CD4-positive, alpha-beta memory T cell (primary cell): ENCODE data around the gene PAPSS2. TPM values are rescaled to one million over a fixed set of nuclear protein-coding genes. Genes with fewer than 3 reads are reported as not detected.
"Not testable (repeated sequence)": the region's sequence is repeated elsewhere in the genome, so short reads cannot be mapped to it uniquely, and the experiment has no call there.

ENCODE experiments used
- CTCF ChIA-PET: fragments of 350-600 bp; sonication (Branson Sonifier 250); formaldehyde crosslinking; loops from one replicate; lab custom pipeline; 2021; ENCODE audit warnings: inconsistent platforms; ENCODE audit not compliant: partially characterized antibody; lab: Charles Lee
- POLR2A ChIA-PET: fragments of 350-600 bp; sonication (Branson Sonifier 250); formaldehyde crosslinking; loops from one replicate; lab custom pipeline; 2021; ENCODE audit not compliant: partially characterized antibody; lab: Charles Lee
- DNase-seq, 5 donors: peaks; one replicate each; pipeline versions ENCODE4 v3.0.0 to v3.0.0-alpha.2; 2020 to 2022; ENCODE audit warnings: mixed read lengths in 1 of 5
- H3K27ac ChIP-seq: one replicate; pipeline ENCODE4 v1.7.0; 2013; ENCODE audit warnings: low read depth, low read length
- H3K27me3 ChIP-seq: 2 replicates; pipeline ENCODE4 v1.7.0; 2013; ENCODE audit warnings: mild to moderate bottlenecking, low read length, moderate library complexity; ENCODE audit not compliant: insufficient read depth
- H3K36me3 ChIP-seq: 2 replicates; pipeline ENCODE4 v1.7.0; 2013; ENCODE audit warnings: mild to moderate bottlenecking, low read length, moderate library complexity; ENCODE audit not compliant: insufficient read depth
- H3K4me1 ChIP-seq: 2 replicates; pipeline ENCODE4 v1.7.0; 2013; ENCODE audit warnings: mild to moderate bottlenecking, low read length, moderate library complexity; ENCODE audit not compliant: insufficient read depth
- H3K4me3 ChIP-seq, 2 donors: one replicate each; pipeline ENCODE4 v1.7.0; 2013; ENCODE audit warnings: low read length in 2 of 2, mild to moderate bottlenecking in 1 of 2
- H3K9me3 ChIP-seq, 2 donors: one replicate each; pipeline ENCODE4 v1.7.0; 2013; ENCODE audit warnings: low read length in 2 of 2, control low read depth in 1 of 2; ENCODE audit not compliant: control insufficient read depth in 1 of 2
- H3K27ac Mint-ChIP-seq, 7 donors: one replicate each; pipeline ENCODE4 v1.8.0; 2020 to 2021; ENCODE audit warnings: mixed read lengths in 7 of 7, mild to moderate bottlenecking in 6 of 7, inconsistent platforms in 3 of 7, moderate library complexity in 3 of 7
- H3K27me3 Mint-ChIP-seq, 2 donors: one replicate each; pipeline ENCODE4 v1.8.0; 2020 to 2021; ENCODE audit warnings: mixed read lengths in 2 of 2
- H3K36me3 Mint-ChIP-seq, 2 donors: one replicate each; pipeline ENCODE4 v1.8.0; 2020 to 2021; ENCODE audit warnings: mixed read lengths in 2 of 2, inconsistent platforms in 1 of 2, mild to moderate bottlenecking in 1 of 2
- H3K4me1 Mint-ChIP-seq, 4 donors: one replicate each; pipeline ENCODE4 v1.8.0; 2020 to 2021; ENCODE audit warnings: mixed read lengths in 4 of 4, mild to moderate bottlenecking in 1 of 4
- H3K4me3 Mint-ChIP-seq, 8 donors: one replicate each; pipeline ENCODE4 v1.8.0; 2020 to 2021; ENCODE audit warnings: mixed read lengths in 8 of 8, mild to moderate bottlenecking in 7 of 8, moderate library complexity in 6 of 8, inconsistent platforms in 3 of 8
- H3K9me3 Mint-ChIP-seq, 8 donors: one replicate each; pipeline ENCODE4 v1.8.0; 2020 to 2021; ENCODE audit warnings: mixed read lengths in 8 of 8, mild to moderate bottlenecking in 5 of 8, inconsistent platforms in 3 of 8, moderate library complexity in 1 of 8
- intact Hi-C: fragments of 100-400 bp; cut with micrococcal nuclease; formaldehyde crosslinking; loops from one replicate; pipeline ENCODE4 v1.15.1; 2023
- polyA plus RNA-seq, 2 donors: library from polyadenylated mRNA; unstranded; fragments of 300-500 nt; fragmentation: Illumina TruSeq; gene quantifications; one replicate each; pipeline ENCODE4 v1.2.3, GENCODE V29; 2021
- total RNA-seq, 2 experiments: library from RNA; stranded (reverse); gene quantifications; one replicate each; pipeline ENCODE4 v1.2.3, GENCODE V29; 2021

Gene PAPSS2
- total and polyA plus RNA-seq, 4 experiments from 2014 or later = 0.15 to 0.73 (median 0.31) TPM

DNA sequence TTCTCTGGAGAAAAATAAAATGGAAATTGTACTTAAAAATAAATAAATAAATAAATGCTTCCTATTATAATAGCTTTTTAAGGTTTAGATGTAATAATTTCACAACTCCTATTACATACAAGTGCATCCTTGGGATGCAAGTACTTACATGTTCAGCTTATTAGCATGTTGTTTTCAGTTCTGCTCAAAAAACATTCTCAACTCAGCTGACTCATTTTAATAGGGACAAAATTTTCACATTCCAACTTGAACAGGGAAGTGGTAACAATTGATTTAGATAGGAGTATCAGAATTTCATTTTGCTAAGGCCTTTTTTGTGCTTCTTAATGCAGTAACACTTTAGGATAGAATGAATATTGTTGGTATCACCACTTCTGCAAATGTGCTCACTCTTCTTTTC lies 16.7 kb upstream of the PAPSS2 start:
- Mint-ChIP-seq H3K4me1 (no peaks in the 10 kb centered on the region), H3K27ac (no peak overlapping the region), H3K9me3 (peaks cover 0 to 7% (median 0%) of the 10 kb centered on the region in 8 donors), H3K27me3 (no peaks in the 10 kb centered on the region), H3K36me3 (no peaks in the 10 kb centered on the region), H3K4me3 (no peak overlapping the region)
- no peak for DNase-seq
- ChIA-PET POLR2A (no interaction called here), CTCF (interaction anchor here (2.5 kb wide), 1 partner anchor 14 kb away, joined by 7 read pairs; no protein-coding TSS in a partner anchor)
- Histone ChIP-seq H3K27me3 (no peaks in the 10 kb centered on the region), H3K4me1 (no peaks in the 10 kb centered on the region), H3K36me3 (no peaks in the 10 kb centered on the region), H3K27ac (no peak overlapping the region), H3K4me3 (no peak overlapping the region), H3K9me3 (no peaks in the 10 kb centered on the region)
- intact Hi-C loops = no loop called here

DNA sequence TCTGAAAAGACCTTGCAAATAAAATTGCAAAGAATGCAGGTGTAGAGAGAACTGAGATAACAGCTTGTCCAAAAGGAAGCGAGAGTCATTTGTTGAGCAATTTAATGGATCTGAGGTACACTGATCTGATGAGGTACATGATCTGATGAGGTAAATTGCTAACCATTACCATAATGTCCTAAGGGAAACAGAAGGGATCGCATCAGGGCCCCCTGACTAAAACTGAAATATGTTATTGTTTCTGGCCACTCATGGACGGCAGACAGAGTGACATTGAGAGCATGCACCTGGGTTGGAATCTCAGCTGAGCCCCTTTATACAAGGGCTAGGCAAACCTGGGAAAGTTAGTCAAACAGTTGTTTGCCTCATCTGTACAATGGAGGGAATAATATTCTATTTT lies 15.8 kb upstream of the PAPSS2 start:
- H3K9me3 Mint-ChIP-seq = peaks cover 0 to 7% (median 0%) of the 10 kb centered on the region in 8 donors
- no peaks in the 10 kb centered on the region for H3K4me1 Mint-ChIP-seq
- intact Hi-C loops = no loop called here
- POLR2A ChIA-PET = no interaction called here
- H3K27ac ChIP-seq = no peak overlapping the region
- CTCF ChIA-PET = no interaction called here
- H3K4me3 ChIP-seq = no peak overlapping the region
- peaks cover 0 to 2% of the 10 kb centered on the region in 2 donors for H3K27me3 Mint-ChIP-seq
- no peaks in the 10 kb centered on the region for H3K4me1 ChIP-seq
- no peak for DNase-seq
- no peaks in the 10 kb centered on the region for H3K9me3 ChIP-seq
- no peaks in the 10 kb centered on the region for H3K36me3 Mint-ChIP-seq
- H3K27me3 ChIP-seq = no peaks in the 10 kb centered on the region
- no peaks in the 10 kb centered on the region for H3K36me3 ChIP-seq
- H3K27ac Mint-ChIP-seq = no peak overlapping the region
- H3K4me3 Mint-ChIP-seq = no peak overlapping the region

DNA sequence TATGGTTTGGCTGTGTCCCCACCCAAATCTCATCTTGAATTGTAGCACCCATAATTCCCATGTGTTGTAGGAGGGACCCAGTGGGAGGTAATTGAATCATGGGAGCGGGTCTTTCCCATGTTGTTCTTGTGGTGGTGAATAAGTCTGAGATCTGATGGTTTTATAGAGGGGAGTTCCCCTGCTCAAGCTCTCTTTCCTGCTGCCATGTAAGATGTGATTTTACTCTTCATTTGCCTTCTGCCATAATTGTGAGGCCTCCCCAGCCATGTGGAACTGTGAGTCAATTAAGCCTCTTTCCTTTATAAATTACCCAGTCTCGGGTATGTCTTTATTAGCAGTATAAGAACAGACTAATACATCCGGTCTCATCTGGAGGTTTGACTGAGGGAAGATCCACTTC lies 15.2 kb upstream of the PAPSS2 start:
- H3K4me1 Mint-ChIP-seq, H3K27me3 ChIP-seq, H3K9me3 Mint-ChIP-seq, DNase-seq, H3K9me3 ChIP-seq, intact Hi-C loops, H3K36me3 ChIP-seq, H3K4me1 ChIP-seq, H3K36me3 Mint-ChIP-seq, H3K27ac Mint-ChIP-seq, CTCF ChIA-PET, H3K4me3 Mint-ChIP-seq, H3K27ac ChIP-seq, H3K27me3 Mint-ChIP-seq, POLR2A ChIA-PET, H3K4me3 ChIP-seq: not testable (repeated sequence)

DNA sequence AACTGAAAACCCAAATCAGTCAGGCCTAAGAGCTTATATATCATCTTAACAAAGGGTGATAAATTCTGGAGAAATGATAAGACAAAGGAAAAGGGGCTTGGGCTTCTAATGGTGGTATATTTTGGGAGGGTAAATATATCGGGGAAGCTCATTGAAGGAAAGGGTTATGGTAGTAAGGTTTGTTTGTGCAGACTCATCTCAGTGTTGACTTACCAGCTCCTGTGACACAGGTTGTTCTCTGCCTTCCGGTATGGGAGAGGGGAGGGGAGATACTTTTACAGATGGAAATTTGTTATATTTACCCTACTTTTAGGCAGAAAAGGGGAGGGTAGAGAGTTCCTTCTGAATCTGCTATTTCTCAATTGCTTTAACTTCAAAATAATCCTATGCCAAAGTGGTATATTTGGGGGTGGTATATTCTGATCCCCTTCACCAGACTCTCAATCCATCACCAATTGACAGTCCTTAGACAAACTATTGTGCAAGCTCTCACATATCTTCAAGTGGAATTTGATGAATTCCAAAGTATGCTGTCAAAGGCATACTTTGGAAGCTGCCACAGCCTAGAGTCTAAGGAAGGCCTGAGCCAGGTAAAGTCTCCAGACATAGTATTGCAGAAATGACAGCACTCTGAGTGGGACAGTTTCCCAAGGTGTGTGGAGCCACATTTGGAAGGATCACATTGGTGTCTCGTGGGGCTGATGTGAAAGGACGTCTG lies 13.3 kb upstream of the PAPSS2 start:
- Histone ChIP-seq H3K4me1 (no peaks in the 10 kb centered on the region), H3K27me3 (no peaks in the 10 kb centered on the region), H3K4me3 (no peak overlapping the region), H3K36me3 (no peaks in the 10 kb centered on the region), H3K27ac (no peak overlapping the region), H3K9me3 (no peaks in the 10 kb centered on the region)
- CTCF ChIA-PET = no interaction called here
- Mint-ChIP-seq H3K36me3 (no peaks in the 10 kb centered on the region), H3K4me3 (no peak overlapping the region), H3K9me3 (peaks cover 0 to 7% (median 0%) of the 10 kb centered on the region in 8 donors), H3K4me1 (no peaks in the 10 kb centered on the region), H3K27me3 (peaks cover 0 to 2% of the 10 kb centered on the region in 2 donors), H3K27ac (no peak overlapping the region)
- intact Hi-C loops = no loop called here
- DNase-seq = no peak
- POLR2A ChIA-PET = no interaction called here

DNA sequence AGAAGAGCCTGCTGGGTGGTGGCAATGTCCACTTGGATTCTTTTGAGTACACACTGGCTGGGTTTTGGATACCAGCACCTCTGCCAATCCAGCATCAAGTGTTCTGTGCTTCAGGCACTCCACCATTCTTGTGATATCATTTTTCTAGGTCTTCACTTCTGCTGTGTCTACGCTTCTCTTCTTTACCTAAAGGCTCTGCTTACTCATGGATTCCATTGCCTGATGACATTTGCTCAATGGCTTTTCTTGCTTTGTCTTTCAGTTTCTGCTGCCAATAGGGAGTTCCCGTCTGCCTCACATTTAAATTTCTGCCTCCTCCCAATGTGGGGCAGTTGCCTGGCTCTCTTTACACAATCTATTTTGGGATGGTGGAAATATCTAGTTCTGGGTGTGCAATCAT lies 12.7 kb upstream of the PAPSS2 start:
- peaks cover 0 to 2% of the 10 kb centered on the region in 2 donors for H3K27me3 Mint-ChIP-seq
- intact Hi-C loops = no loop called here

DNA sequence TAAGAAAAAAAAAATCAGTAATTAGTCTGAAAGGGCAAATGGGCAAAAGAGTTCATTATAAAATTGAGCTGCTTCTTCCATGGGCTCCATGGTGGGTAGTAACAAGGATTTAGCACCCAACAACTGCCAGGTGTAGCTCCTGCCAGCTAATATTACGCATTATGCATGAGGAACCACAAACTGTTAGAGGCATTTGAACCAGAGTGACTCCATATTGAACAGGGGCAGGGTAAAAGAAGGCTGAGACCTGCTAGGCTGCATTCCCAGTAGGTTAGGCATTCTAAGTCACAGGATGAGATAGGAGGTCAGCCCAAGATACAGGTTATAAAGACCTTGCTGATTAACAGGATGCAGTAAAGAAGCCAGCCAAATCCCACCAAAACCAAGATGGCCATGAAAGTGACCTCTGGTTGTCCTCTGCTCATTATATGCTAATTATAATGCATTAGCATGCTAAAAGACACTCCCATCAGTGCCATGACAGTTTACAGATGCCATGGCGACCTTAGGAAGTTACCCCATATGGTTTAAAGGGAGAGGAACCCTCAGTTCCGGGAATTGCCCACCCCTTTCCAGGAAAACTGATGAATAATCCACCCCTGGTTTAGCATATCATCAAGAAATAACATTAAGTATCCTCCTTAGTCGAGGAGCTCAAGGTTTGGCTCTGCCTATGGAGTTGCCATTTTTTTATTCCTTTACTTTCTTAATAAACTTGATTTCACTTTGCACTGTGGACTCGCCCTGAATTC lies 8.7 kb upstream of the PAPSS2 start:
- H3K36me3 Mint-ChIP-seq = no peaks in the 10 kb centered on the region
- peaks cover 5 to 6% of the 10 kb centered on the region in 2 donors for H3K27me3 Mint-ChIP-seq
- H3K4me1 Mint-ChIP-seq = peaks cover 0 to under 1% (median 0%) of the 10 kb centered on the region in 4 donors
- H3K9me3 Mint-ChIP-seq = peaks cover 0 to 7% (median 0%) of the 10 kb centered on the region in 8 donors
- ChIA-PET POLR2A (no interaction called here), CTCF (interaction anchor here (0.8 kb wide), 1 partner anchor 10 kb away, joined by 3 read pairs; no protein-coding TSS in a partner anchor)
- no peaks in the 10 kb centered on the region for H3K9me3 ChIP-seq
- H3K27ac ChIP-seq = no peak overlapping the region
- no peaks in the 10 kb centered on the region for H3K4me1 ChIP-seq
- intact Hi-C loops = no loop called here
- H3K4me3 ChIP-seq = no peak overlapping the region
- no peaks in the 10 kb centered on the region for H3K27me3 ChIP-seq
- no peak overlapping the region for H3K27ac Mint-ChIP-seq
- DNase-seq = no peak
- H3K36me3 ChIP-seq = no peaks in the 10 kb centered on the region
- H3K4me3 Mint-ChIP-seq = no peak overlapping the region

More for the DNA sequence above, 12.7 kb upstream of the PAPSS2 start:
- CTCF ChIA-PET = no interaction called here
- no peak overlapping the region for H3K27ac Mint-ChIP-seq
- no peak for DNase-seq
- H3K36me3 Mint-ChIP-seq = no peaks in the 10 kb centered on the region
- no peak overlapping the region for H3K4me3 ChIP-seq
- H3K27ac ChIP-seq = no peak overlapping the region
- H3K4me3 Mint-ChIP-seq = no peak overlapping the region
- no peaks in the 10 kb centered on the region for H3K27me3 ChIP-seq
- H3K9me3 ChIP-seq = no peaks in the 10 kb centered on the region
- peaks cover 0 to 7% (median 0%) of the 10 kb centered on the region in 8 donors for H3K9me3 Mint-ChIP-seq
- no peaks in the 10 kb centered on the region for H3K4me1 Mint-ChIP-seq
- H3K36me3 ChIP-seq = no peaks in the 10 kb centered on the region
- H3K4me1 ChIP-seq = no peaks in the 10 kb centered on the region
- POLR2A ChIA-PET = no interaction called here

DNA sequence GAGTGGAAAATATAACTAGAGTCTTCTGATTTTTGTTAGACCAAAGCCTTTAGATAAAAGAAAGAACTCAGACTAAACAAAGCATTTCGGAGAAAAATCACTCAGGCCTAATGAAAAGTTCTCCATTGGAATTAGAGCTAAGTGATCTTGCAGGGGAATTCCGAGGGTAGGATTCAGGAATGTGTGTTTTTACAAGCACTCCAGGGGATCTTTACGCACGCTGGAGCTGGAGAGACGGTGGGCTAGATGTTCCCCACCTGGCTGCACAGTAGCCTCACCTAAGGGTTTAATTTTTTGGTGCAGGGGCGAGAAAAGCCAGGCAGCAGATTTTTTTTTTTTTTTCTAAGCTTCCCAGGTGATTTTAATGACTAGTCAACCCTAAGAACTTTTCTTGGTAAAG lies 7.9 kb upstream of the PAPSS2 start:
- H3K27ac Mint-ChIP-seq = no peak overlapping the region
- POLR2A ChIA-PET = no interaction called here
- intact Hi-C loops = no loop called here

More for the DNA sequence above, 7.9 kb upstream of the PAPSS2 start:
- Mint-ChIP-seq H3K9me3 (peaks cover 0 to 4% (median 0%) of the 10 kb centered on the region in 8 donors), H3K4me3 (no peak overlapping the region), H3K36me3 (no peaks in the 10 kb centered on the region), H3K27me3 (peaks cover 8 to 10% of the 10 kb centered on the region in 2 donors), H3K4me1 (peaks cover 0 to 5% (median under 1%) of the 10 kb centered on the region in 4 donors)
- Histone ChIP-seq H3K4me3 (no peak overlapping the region), H3K36me3 (no peaks in the 10 kb centered on the region), H3K9me3 (no peaks in the 10 kb centered on the region), H3K27me3 (no peaks in the 10 kb centered on the region), H3K4me1 (no peaks in the 10 kb centered on the region), H3K27ac (no peak overlapping the region)
- no peak for DNase-seq
- CTCF ChIA-PET = interaction anchor here (0.8 kb wide), 1 partner anchor 9 kb away, joined by 3 read pairs; no protein-coding TSS in a partner anchor
